ENCODE data around the gene ARID2.

ARID2 gene

GRCh38 chr12:45878630-45879255 is 149.2 kb downstream of the ARID2 start:
- DNase-seq, result no peak

GRCh38 chr12:45879363-45879895 is 149.9 kb downstream of the ARID2 start:
- no peak for DNase-seq

- no peak for DNase-seq
These were observed 151.0 kb downstream of the ARID2 start for GRCh38 chr12:45880533-45880932.

- DNase-seq, result no peak
These were observed 153.7 kb downstream of the ARID2 start for GRCh38 chr12:45883187-45883586.

- DNase-seq, result no peak
These were observed 157.2 kb downstream of the ARID2 start for GRCh38 chr12:45886685-45887084.

- DNase-seq, result no peak
These were observed 158.0 kb downstream of the ARID2 start for GRCh38 chr12:45887544-45887943.

- DNase-seq, result no peak
These were observed 160.8 kb downstream of the ARID2 start for GRCh38 chr12:45890276-45890675.

GRCh38 chr12:45893240-45893639 is 163.7 kb downstream of the ARID2 start:
- DNase-seq, result no peak

GRCh38 chr12:45895961-45896360 is 166.5 kb downstream of the ARID2 start:
- no peak for DNase-seq

- DNase-seq, result no peak
These were observed 168.6 kb downstream of the ARID2 start for GRCh38 chr12:45898094-45898493.

- DNase-seq, result no peak
These were observed 178.4 kb downstream of the ARID2 start for GRCh38 chr12:45907955-45908354.

GRCh38 chr12:45909041-45909713 is 179.7 kb downstream of the ARID2 start:
- no peak for DNase-seq

GRCh38 chr12:45912774-45913173 is 183.3 kb downstream of the ARID2 start:
- no peak for DNase-seq

- no peak for DNase-seq
These were observed 184.1 kb downstream of the ARID2 start for GRCh38 chr12:45913631-45914030.

- no peak for DNase-seq
These were observed 184.6 kb downstream of the ARID2 start for GRCh38 chr12:45914090-45914489.

GRCh38 chr12:45915405-45915804 is 185.9 kb downstream of the ARID2 start:
- no peak for DNase-seq

GRCh38 chr12:45918818-45919217 is 189.3 kb downstream of the ARID2 start:
- no peak for DNase-seq

GRCh38 chr12:45928309-45928708 is 198.8 kb downstream of the ARID2 start:
- no peak for DNase-seq

- DNase-seq, result no peak
These were observed 200.9 kb downstream of the ARID2 start for GRCh38 chr12:45930369-45930768.

GRCh38 chr12:45933504-45933903 is 204.0 kb downstream of the ARID2 start:
- no peak for DNase-seq

GRCh38 chr12:45934956-45935355 is 205.4 kb downstream of the ARID2 start:
- no peak for DNase-seq

- no peak for DNase-seq
These were observed 209.1 kb downstream of the ARID2 start for GRCh38 chr12:45938566-45938965.

- DNase-seq, result no peak
These were observed 210.3 kb downstream of the ARID2 start for GRCh38 chr12:45939759-45940158.

GRCh38 chr12:45944771-45945170 is 215.3 kb downstream of the ARID2 start:
- no peak for DNase-seq

GRCh38 chr12:45946435-45946834 is 216.9 kb downstream of the ARID2 start:
- no peak for DNase-seq

Measured in activated naive CD4-positive, alpha-beta T cell (primary cell).